GM21360 (cell line): ENCODE measurements around the gene LSP1.

Experiments used
- ATAC-seq: cut with Tn5 transposase; IDR thresholded peaks from one replicate; pipeline ENCODE4 v1.9.1; 2021; ENCODE audit warnings: mild to moderate bottlenecking, moderate library complexity; ENCODE audit not compliant: unreplicated experiment

Gene LSP1

GRCh38 chr11:1888347-1888753 is 35.5 kb downstream of the LSP1 start:
- no peak for ATAC-seq

GRCh38 chr11:1888811-1889210 is 35.9 kb downstream of the LSP1 start:
- ATAC-seq = no peak

GRCh38 chr11:1889224-1889930 is 36.5 kb downstream of the LSP1 start:
- no peak for ATAC-seq

GRCh38 chr11:1889941-1890855 is 37.3 kb downstream of the LSP1 start:
- no peak for ATAC-seq

- ATAC-seq = no peak
These were observed 38.3 kb downstream of the LSP1 start for GRCh38 chr11:1890856-1891830.

GRCh38 chr11:1891831-1892115 is 38.9 kb downstream of the LSP1 start, which contains the start of gene PRR33:
Gene PRR33, minus strand, starts transcription at chr11:1891895. Its CDS starts 1,311 bp downstream, at chr11:1890584.
- ATAC-seq = no peak

- no peak for ATAC-seq
These were observed 39.2 kb downstream of the LSP1 start for GRCh38 chr11:1892116-1892515.

- ATAC-seq = no peak
These were observed 39.7 kb downstream of the LSP1 start for GRCh38 chr11:1892558-1892957.

- no peak for ATAC-seq
These were observed 40.9 kb downstream of the LSP1 start for GRCh38 chr11:1893581-1894359.

GRCh38 chr11:1894759-1895158 is 41.9 kb downstream of the LSP1 start:
- no peak for ATAC-seq

GRCh38 chr11:1896468-1896867 is 43.6 kb downstream of the LSP1 start:
- no peak for ATAC-seq

GRCh38 chr11:1896923-1897322 is 44.0 kb downstream of the LSP1 start:
- ATAC-seq = no peak

- no peak for ATAC-seq
These were observed 46.2 kb downstream of the LSP1 start for GRCh38 chr11:1899090-1899489.

- no peak for ATAC-seq
These were observed 46.8 kb downstream of the LSP1 start for GRCh38 chr11:1899686-1900085.

GRCh38 chr11:1906181-1906580 is 53.3 kb downstream of the LSP1 start:
- no peak for ATAC-seq

GRCh38 chr11:1906611-1907423 is 53.9 kb downstream of the LSP1 start:
- no peak for ATAC-seq

- no peak for ATAC-seq
These were observed 55.7 kb downstream of the LSP1 start for GRCh38 chr11:1908618-1909017.

GRCh38 chr11:1909524-1909923 is 56.6 kb downstream of the LSP1 start:
- no peak for ATAC-seq

- no peak for ATAC-seq
These were observed 59.5 kb downstream of the LSP1 start for GRCh38 chr11:1912289-1912878.
